AG04450 (cell line): ENCODE measurements around the gene MAPK9. TPM values are rescaled to one million over a fixed set of nuclear protein-coding genes. Genes with fewer than 3 reads are reported as not detected.

Source experiments
- CTCF ChIA-PET: fragments of 300-600, 350-600 bp; formaldehyde crosslinking; extraction: SDS; loops from one replicate; lab custom pipeline; 2022; ENCODE audit warnings: antibody characterized with exemption, inconsistent platforms; lab: Charles Lee
- POLR2A ChIA-PET: fragments of 350-600 bp; formaldehyde crosslinking; extraction: SDS; loops from one replicate; lab custom pipeline; 2021; ENCODE audit warnings: antibody characterized with exemption, inconsistent platforms; lab: Yijun Ruan, JAX
- DNase-seq: peaks from one replicate; pipeline ENCODE4 v3.0.0-alpha.2; 2011; ENCODE audit warnings: low read depth, low spot score
- H3K27ac ChIP-seq: one replicate; pipeline ENCODE4 v1.5.1; 2012; ENCODE audit warnings: low read depth, low read length, control low read depth
- H3K27me3 ChIP-seq: one replicate; pipeline ENCODE4 v1.6.0; 2012; ENCODE audit warnings: low read length; ENCODE audit not compliant: control insufficient read depth, insufficient read depth
- H3K4me3 ChIP-seq: 2 replicates; pipeline ENCODE4 v1.5.1; 2011; ENCODE audit warnings: mild to moderate bottlenecking, low read depth, low read length, control low read depth
- H3K9me3 ChIP-seq: 2 replicates; pipeline ENCODE4 v1.5.1; 2012; ENCODE audit warnings: low read length; ENCODE audit not compliant: control insufficient read depth, insufficient read depth
- polyA plus RNA-seq: library from polyadenylated mRNA; depleted of rRNA; stranded (reverse); fragments of >200 nt; gene quantifications from 2 replicates; pipeline ENCODE4 v1.2.3, GENCODE V29; 2011
- TF ChIP-seq, protein P1 (sequence below): IDR thresholded peaks from 2 replicates; pipeline ENCODE4 v1.5.1; 2011; ENCODE audit warnings: low read depth, low read length, control low read depth, inconsistent platforms

Gene MAPK9
- polyA plus RNA-seq, 1 experiment = 35.1 TPM

DNA sequence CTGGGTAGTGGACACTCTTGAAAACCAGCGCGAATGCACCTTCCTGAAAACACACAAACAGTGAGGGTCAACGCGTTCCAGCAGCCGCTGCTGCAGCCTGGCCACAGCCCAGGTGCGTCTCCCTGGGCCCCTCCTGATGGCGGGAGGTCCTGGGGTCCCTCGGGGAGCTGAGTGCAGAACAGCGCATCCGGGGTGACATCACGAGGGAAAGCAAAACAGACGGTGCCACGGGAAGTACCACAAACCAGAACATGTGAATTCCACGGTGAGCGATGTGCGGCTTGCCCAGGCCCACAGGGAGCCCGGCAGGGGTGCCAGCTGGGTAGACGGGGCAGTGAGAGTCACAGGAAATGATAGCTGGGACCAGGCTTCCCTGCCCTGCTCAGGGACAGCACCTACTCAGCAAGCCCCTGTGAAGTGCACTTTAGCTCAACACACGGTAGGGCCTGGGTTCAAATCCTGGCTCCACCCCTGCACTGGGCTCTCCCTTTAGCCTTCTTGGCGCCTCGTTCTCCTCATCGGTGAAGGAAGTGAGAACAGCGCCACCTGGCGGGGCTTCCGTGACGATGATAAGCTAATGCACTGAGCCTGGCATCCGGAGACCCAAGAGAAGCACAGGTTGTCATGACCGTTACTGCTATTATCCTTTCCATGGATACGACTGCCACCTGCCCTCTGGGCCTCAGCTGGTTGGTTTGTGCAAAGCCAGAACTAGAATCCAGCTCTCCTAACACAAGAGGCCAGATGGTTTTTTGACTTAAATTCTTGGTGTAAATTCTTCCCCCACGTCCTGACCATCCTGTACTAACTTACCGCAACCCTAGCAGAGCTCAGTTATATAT, 36.6 kb upstream of the MAPK9 start:
- CTCF ChIA-PET = interaction anchor here (0.5 to 2.7 kb wide), 30 partner anchors 9 to 473 kb away, joined by 3 to 48 read pairs (median 5); no protein-coding TSS in a partner anchor
- no peaks in the 10 kb centered on the region for H3K27me3 ChIP-seq
- DNase-seq = no peak
- TF ChIP-seq, protein P1, sequence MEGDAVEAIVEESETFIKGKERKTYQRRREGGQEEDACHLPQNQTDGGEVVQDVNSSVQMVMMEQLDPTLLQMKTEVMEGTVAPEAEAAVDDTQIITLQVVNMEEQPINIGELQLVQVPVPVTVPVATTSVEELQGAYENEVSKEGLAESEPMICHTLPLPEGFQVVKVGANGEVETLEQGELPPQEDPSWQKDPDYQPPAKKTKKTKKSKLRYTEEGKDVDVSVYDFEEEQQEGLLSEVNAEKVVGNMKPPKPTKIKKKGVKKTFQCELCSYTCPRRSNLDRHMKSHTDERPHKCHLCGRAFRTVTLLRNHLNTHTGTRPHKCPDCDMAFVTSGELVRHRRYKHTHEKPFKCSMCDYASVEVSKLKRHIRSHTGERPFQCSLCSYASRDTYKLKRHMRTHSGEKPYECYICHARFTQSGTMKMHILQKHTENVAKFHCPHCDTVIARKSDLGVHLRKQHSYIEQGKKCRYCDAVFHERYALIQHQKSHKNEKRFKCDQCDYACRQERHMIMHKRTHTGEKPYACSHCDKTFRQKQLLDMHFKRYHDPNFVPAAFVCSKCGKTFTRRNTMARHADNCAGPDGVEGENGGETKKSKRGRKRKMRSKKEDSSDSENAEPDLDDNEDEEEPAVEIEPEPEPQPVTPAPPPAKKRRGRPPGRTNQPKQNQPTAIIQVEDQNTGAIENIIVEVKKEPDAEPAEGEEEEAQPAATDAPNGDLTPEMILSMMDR = peak; percentile 72
- POLR2A ChIA-PET = interaction anchor here (0.7 kb wide), 1 partner anchor 821 kb away, joined by 3 read pairs; no protein-coding TSS in a partner anchor
- H3K9me3 ChIP-seq = no peaks in the 10 kb centered on the region; the same call in 1 of the 2 replicates
- H3K27ac ChIP-seq = peak overlapping the region; percentile 21
- no peak overlapping the region for H3K4me3 ChIP-seq

DNA sequence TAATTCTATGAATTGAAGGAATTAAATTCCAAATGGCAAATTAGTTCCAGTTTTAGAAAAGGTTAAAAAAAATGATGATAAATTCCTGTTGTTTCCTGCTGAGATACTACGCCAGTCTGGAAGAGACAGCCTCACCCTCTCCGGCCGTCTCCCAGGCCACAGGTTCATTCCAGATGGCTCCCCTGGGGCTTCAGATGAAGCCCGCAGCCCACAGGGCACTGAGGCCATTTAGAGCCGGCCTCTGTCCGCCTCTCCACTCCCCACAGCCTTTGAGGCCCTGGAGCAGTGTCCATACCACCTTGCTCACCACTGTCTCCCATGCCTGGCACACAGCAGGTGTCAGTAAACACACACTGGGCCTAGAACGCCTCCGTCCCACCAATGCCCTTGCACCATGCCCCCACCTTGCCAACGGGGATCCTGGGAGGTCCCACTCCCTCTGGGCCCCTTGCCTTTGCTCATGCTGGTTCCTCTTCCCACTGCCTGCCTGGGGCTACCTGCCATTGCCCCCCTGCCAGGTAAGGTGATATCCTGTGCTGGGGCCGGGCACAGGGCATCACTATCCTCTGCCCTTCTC, 35.2 kb upstream of the MAPK9 start:
- H3K4me3 ChIP-seq = no peak overlapping the region
- ChIA-PET CTCF (interaction anchor here (0.9 to 2.3 kb wide), 4 partner anchors 11 to 26 kb away, joined by 3 to 9 read pairs (median 7); no protein-coding TSS in a partner anchor), POLR2A (no interaction called here)
- no peaks in the 10 kb centered on the region; the same call in 1 of the 2 replicates for H3K9me3 ChIP-seq
- no peak overlapping the region for H3K27ac ChIP-seq
- no peak for DNase-seq
- TF ChIP-seq, protein P1 = no peak
- no peaks in the 10 kb centered on the region for H3K27me3 ChIP-seq

DNA sequence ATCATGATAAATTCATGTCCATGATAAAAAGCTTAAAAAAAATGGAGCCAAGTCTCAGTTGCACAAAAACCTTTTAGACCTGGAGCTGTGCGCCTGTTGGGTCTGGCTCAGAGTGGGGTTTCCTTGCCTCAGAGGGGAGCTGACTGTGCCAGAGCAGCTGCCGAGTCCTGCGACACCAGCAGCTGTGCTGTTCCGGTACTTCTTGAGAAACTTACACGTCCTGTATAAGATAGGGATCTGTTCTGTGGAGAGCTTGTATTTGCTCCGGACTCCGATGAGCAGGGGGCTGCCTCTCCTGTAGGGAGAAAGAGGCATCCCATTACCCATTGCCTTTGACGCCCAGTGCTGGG, 32.7 kb upstream of the MAPK9 start:
- TF ChIP-seq, protein P1 = no peak
- no peak for DNase-seq
- Histone ChIP-seq H3K27me3 (no peaks in the 10 kb centered on the region), H3K9me3 (no peaks in the 10 kb centered on the region; the same call in 1 of the 2 replicates), H3K27ac (no peak overlapping the region), H3K4me3 (no peak overlapping the region)
- CTCF ChIA-PET = interaction anchor here (0.9 to 2.6 kb wide), 5 partner anchors 9 to 234 kb away, joined by 3 to 26 read pairs (median 3); no protein-coding TSS in a partner anchor
- POLR2A ChIA-PET = interaction anchor here (1.6 kb wide), 1 partner anchor 9 kb away, joined by 4 read pairs; no protein-coding TSS in a partner anchor

GRCh38 chr5:180323941-180324600, 32.2 kb upstream of the MAPK9 start:
- POLR2A ChIA-PET = interaction anchor here (1.6 kb wide), 1 partner anchor 8 kb away, joined by 4 read pairs; no protein-coding TSS in a partner anchor
- Histone ChIP-seq H3K27ac (peak overlapping the region; percentile 55), H3K4me3 (no peak overlapping the region), H3K9me3 (no peaks in the 10 kb centered on the region; the same call in 1 of the 2 replicates), H3K27me3 (no peaks in the 10 kb centered on the region)
- CTCF ChIA-PET = interaction anchor here (0.9 to 2.6 kb wide), 5 partner anchors 8 to 233 kb away, joined by 3 to 26 read pairs (median 3); no protein-coding TSS in a partner anchor
- DNase-seq = peak; percentile 56
- TF ChIP-seq, protein P1 = no peak
